GM19043 (cell line): ENCODE measurements around the gene NR3C1.

Experiments
- ATAC-seq: cut with Tn5 transposase; IDR thresholded peaks from one replicate; pipeline ENCODE4 v1.9.1; 2021; ENCODE audit warnings: low read depth; ENCODE audit not compliant: unreplicated experiment

The NR3C1 gene

DNA sequence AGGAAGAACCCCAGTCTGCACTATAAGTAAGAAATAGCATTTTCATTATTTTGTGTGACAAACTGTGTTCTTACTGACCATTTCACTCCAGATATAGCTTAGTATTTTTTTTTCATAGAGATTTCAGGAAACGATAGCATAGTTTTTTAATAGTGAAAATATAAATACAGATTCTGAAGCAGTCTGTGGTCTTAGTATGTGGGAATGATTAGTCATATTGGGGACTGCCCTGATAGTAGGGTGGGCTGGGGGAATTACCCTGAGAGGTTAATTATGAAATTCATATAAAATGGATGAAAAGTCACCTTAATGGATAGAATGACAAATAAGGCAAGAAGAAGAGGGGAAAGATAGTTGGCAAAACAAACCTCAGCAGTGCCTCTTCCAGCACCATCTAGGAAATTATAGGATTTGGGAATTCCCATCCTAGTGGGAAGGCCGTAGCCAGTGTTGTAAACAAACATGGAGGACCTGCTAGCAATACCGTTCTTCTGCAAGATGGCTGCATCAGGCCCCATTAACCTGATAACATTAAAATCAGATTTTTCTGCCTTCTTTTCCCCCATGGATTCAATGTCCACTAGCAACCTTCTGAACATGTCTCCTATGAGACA lies 23.7 kb upstream of the NR3C1 start:
- peak; percentile 43 for ATAC-seq

GRCh38 chr5:143426437-143426991 lies 23.0 kb upstream of the NR3C1 start:
- ATAC-seq = peak; percentile 59

GRCh38 chr5:143425835-143426234 lies 22.3 kb upstream of the NR3C1 start:
- ATAC-seq = no peak

DNA sequence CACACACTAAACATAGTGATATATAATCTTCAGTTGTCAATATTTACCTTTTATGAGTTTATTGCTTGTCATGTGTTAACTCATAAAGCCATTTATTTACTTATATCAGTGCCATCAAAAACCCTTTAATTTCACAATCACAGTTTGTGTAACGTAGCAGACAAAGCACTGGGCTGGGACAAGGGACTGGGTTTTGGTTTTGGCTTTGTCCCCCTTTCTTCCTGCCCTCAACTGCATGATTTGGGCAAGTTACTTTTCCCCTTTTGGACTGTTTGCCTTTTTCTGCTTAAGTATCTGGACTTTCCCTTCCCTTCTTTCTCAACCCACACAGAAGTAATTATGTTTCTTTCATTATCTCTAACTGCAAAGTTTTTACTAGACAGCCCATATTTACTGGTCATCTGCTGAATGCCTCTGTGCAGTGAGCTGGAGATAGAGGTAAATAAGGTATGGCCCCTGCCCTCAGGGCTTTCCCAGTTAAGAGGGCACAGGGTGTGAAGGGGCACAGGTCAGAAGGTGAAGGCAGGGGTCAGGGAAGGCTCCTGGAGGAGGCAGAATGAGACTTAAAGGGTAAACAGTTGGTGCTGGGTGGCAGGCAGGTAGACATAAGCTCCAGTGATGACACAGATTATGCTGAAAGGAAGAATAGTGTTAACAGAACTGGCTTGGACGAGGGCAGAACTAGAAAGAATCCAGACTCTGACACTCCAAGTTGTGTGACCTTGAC lies 14.8 kb upstream of the NR3C1 start:
- peak; percentile 47 for ATAC-seq

DNA sequence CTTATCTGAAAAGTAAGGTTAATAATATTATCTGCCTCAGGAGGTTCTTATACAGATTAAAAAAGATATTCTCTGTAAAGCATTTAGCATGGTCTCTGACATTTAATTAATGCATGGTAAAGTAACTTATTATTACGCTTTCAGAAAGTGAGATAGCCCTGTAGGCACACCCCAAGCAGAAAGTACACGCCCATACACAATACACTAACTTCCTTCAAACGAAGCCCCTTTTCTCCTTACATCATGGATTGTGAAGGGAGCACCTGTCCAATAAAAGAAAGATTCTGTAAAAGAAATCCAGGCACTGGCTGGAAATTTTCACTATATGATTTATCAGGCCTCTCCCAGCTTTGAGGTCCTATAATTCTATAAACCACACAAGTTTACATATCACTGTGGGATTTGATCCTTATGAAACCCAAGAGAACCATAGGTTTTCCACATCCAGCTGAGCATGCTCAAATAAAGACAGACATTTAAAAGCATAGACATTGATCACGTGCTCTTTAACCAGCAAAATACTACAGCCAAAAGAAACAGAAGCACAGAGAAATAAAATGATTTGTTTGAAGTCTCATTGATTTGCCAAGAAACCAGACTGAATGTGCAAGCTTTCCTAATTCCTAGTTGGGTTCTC lies 14.1 kb upstream of the NR3C1 start:
- no peak for ATAC-seq

- no peak for ATAC-seq
These were observed 12.9 kb upstream of the NR3C1 start for GRCh38 chr5:143416411-143416810.

GRCh38 chr5:143413958-143414669 lies 10.6 kb upstream of the NR3C1 start:
- ATAC-seq = peak; percentile 61

DNA sequence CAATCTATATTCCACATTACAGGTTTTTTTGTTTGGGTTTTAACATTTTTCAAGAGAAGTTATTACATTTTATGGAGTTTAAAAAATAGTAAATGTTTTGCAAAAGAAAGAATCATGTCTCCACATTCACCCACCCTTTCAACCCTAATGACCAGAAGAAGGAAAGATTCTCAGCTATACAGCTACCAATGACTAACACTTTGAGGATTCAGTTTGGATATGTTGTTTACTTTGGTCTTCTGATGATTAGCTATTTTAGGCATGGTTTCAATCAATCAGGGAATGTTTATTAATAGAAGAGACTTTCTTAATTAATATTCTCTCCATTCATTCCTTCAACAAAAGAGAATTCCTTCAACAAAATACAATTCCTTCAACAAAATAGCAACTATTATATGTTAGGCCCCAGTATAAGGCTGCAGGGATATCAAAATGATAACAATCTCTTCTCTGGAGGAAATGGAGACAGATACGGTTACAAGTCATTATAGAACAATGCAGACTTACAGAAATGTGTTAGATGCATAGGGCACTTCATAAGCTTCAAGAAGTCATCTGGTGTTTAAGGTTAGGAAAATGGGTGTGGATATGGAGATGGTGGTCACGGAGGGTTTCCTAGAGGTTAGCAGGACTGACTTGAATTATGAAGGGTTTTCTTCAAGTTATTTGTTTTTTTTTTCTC lies 9.3 kb upstream of the NR3C1 start:
- ATAC-seq = no peak

DNA sequence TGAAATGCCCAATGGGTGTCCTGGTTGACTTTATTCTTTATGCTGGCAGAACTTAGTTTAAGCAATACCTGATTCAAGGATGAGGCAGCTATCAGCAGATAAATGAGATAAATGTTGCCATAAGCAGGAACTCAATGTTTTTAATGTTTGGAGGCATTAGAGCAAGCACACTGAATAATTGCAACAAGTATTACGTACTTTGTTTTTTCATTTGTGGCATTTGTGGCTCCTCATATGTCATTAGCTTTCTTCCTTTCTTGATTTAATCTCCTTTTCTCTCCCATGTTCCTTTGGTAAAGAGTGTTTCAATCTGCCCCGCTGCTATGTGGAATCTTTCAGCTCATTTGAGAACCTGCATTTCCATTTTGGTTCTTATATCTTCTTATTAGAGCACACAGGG lies 6.4 kb upstream of the NR3C1 start:
- no peak for ATAC-seq

GRCh38 chr5:143406408-143406807 lies 2.9 kb upstream of the NR3C1 start:
- no peak for ATAC-seq

- no peak for ATAC-seq
These were observed 2.3 kb upstream of the NR3C1 start for GRCh38 chr5:143405849-143406098.

DNA sequence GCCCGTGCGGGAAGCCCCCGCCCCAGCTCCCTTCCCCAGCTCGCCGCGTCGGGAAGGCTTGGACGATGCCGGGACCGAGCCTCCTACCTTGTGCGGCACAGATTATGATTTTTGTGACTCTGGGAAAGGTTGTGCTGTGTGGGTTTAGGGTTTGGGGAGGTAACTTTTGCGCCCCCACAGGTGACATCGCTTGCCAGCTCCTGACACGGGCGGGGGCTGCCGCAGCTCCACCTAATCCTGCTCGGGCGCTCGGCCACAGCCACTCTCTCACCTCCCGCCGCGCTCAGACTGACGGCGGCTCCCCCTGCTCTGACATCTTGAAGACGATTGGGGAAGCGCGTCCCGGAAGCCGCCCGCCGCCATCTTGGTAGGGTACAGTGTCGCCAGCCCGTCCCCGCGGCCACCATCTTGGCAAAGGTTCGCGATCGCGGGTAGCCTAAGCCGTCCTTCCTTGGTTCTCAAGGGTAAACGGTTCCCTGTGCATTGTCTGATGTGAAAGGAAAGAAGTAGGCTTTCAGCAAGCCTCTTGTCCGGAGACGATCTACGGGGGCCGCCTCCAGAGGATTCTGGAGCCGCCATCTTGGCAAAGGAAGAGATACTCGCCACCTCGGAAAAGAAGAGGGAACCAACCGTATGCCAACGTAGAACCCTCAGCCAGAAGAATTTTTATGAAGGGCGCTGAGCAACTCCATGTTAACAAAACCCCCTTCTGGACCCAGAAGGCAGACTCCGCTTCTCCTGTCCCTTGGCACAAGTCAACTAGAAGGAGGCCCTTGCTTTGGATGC lies 1.8 kb upstream of the NR3C1 start:
- ATAC-seq = no peak

DNA sequence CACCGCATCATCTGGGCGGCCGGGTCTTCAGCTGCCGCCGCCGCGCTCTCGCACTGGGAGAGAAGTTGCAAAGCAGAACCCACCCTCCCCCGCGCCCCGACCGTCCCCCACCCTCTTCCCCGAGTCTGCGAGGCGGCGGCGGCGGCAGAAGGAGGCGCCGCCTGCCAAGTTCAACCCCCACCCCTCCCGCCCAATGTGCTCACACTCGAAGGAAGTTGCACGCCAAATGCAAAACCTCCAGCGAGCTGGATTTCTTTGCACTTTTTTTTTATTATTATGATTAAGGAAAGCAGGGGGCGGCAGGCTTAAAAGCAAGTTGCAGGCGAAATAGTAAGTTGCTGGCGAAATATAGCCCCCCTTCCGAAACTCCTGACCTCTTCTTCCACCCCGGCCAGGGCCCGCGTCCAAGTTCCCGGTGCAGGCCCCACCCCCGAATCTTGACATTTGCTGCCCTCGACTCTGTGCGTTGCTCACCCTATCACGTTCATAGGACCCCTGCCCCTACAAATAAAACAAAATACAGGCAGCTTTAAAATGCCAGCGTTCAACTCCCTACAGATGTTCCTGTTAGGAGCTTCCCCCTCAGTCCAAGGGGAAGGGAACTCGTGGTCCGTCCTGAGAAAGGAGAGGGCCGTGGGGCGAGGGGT lies 1.1 kb upstream of the NR3C1 start:
- peak; percentile 17 for ATAC-seq

DNA sequence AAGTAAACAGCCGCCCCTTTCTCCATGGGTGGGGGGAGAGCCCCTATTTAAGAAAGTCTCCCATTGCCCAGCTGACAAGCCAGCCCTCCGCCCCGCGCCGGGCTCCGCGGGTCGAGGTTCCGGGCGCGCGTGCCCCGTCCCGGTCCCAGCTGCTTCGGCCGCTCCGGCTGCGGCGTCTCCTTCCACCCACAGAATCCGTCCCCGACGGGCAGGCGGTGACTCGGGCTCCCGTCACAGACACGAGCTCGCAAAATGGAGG lies 223 bp downstream of the NR3C1 start:
- ATAC-seq = peak; percentile 0

GRCh38 chr5:143402553-143403333 lies 743 bp downstream of the NR3C1 start:
- no peak for ATAC-seq

DNA sequence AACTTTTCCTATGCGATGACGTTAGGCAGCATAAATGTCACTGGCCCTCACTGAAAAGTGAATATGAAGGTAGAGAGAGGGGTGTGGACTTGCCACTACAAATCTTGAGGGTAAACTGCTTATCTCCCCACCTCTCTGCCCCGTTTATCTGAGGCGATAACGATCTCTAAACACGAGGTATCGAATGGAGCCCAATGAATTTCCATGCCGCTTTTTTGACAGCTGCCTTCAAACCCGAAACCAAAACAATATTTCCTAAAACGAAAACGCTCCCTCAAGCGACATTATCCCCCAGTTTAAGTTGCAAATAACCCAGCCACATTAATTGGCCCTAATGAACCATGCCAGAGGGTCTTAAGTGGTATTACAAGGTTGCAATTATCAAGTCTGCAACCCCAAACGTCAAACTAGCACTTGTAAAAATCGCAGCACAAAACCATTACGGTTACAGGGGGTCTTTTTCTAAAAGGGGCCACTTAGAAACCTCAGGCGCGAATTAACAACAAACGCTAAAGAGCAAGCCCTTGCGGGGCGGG lies 1.4 kb downstream of the NR3C1 start:
- no peak for ATAC-seq

DNA sequence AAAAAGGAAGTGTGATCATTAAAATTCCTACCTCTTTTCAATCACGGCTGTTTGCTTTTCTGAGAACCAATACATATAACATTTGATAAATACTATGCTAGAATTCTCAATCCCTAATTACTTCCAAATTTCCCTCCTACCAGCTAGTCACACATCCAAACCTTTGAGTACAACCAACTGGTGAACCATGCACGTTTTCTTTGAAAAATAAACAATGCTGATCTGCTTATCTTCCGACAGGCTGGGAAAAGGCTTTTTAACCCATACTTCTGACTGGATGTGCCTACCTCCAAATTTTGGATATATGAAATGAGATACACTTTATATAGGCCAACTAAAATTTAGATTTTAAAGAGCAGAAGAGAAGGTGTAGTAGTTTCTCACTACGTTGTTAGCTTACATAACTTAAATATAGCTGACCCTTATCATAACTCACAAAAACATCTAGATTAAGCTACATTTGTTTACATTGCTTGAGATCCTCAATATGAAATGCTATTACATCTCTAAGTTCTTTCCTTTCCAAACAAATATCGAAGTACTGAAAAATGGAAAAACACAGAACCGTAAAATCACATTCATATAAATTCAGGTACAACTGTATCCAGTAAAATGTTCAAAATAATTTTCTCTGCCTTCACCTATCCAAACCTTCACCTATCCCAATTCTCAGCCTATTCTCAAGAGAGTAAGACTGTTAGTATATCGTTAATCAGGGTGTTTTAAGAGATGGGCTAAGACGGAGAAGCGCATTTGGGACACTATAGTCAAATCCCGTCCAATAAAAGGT lies 2.1 kb downstream of the NR3C1 start:
- no peak for ATAC-seq
